ENCODE results near the gene RSPO4.

RSPO4 gene

DNA sequence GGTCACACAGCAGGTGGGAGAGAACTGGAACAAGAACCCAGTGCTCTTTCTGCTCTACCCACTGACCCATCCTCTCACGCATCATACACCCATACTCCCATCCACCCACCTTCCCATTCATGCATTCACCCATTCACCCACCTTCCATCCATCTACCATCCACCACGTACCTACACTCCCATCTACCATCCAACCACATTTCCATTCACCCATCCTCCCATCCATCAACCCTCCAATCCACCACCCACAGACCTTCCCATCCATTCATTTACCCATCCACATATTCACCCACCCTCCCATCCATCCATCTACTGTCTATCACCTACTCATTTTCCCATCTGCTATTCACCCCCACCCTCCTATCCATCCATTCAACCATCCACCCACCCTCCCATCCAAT lies 17.2 kb upstream of the RSPO4 start:
- ChIA-PET CTCF (interaction anchor here (1.5 kb wide), 1 partner anchor 15 kb away, joined by 3 read pairs; no protein-coding TSS in a partner anchor), POLR2A (no interaction called here)
- TF ChIP-seq, protein P1, sequence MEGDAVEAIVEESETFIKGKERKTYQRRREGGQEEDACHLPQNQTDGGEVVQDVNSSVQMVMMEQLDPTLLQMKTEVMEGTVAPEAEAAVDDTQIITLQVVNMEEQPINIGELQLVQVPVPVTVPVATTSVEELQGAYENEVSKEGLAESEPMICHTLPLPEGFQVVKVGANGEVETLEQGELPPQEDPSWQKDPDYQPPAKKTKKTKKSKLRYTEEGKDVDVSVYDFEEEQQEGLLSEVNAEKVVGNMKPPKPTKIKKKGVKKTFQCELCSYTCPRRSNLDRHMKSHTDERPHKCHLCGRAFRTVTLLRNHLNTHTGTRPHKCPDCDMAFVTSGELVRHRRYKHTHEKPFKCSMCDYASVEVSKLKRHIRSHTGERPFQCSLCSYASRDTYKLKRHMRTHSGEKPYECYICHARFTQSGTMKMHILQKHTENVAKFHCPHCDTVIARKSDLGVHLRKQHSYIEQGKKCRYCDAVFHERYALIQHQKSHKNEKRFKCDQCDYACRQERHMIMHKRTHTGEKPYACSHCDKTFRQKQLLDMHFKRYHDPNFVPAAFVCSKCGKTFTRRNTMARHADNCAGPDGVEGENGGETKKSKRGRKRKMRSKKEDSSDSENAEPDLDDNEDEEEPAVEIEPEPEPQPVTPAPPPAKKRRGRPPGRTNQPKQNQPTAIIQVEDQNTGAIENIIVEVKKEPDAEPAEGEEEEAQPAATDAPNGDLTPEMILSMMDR (IDR thresholded peaks at IDR 0.05; ENCODE audit: control extremely low read depth, extremely low read depth, low read depth, missing control alignments), result no peak
- DNase-seq (ENCODE audit: extremely low spot score), result no peak

DNA sequence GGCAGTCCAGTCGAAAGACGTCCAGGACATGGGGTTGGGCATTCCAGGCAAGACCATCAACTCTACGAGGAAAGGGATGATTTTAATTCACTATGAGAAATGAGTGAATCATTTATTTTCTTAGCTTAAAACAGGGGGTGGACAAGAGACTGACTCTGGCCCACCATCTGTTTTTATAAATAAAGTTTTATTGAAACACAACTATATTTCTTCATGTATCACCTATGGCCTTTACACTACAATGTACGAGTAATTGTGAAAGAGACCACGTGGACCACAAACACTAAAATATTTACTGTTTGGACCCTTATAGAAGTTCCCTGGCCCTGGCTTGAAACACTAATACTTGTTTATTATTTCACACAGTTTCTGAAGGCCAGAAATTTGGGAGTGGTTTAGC lies 15.6 kb upstream of the RSPO4 start:
- TF ChIP-seq, protein P1 (IDR thresholded peaks at IDR 0.05; ENCODE audit: control extremely low read depth, extremely low read depth, low read depth, missing control alignments), result no peak
- DNase-seq (ENCODE audit: extremely low spot score), result no peak
- ChIA-PET POLR2A (no interaction called here), CTCF (interaction anchor here (1.0 to 1.5 kb wide), 3 partner anchors 61 to 196 kb away, joined by 3 to 4 read pairs (median 3); no protein-coding TSS in a partner anchor)

DNA sequence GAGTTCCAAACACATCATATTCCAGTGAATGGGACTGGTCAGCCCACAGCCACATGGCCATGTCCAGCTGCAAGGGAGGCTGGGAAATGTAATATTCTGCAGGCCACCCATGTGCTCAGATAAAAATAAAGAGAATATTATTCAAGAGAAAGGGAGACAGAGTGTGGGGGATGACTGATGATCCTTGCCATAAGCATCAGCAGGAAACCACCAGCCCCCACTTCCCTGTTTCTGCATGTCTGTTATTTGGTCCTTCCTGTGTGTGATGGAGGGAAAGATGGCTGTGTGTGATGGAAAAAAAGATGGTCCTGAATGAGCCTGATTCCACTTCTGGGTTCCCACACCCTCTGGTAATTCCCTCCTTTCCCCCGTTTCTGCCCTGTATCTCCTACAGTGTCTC lies 13.1 kb upstream of the RSPO4 start:
- POLR2A ChIA-PET, result no interaction called here
- TF ChIP-seq, protein P1 (IDR thresholded peaks at IDR 0.05; ENCODE audit: control extremely low read depth, extremely low read depth, low read depth, missing control alignments), result no peak
- no peak for DNase-seq (ENCODE audit: extremely low spot score)
- CTCF ChIA-PET, result interaction anchor here (1.0 kb wide), 1 partner anchor 12 kb away, joined by 3 read pairs; no protein-coding TSS in a partner anchor

DNA sequence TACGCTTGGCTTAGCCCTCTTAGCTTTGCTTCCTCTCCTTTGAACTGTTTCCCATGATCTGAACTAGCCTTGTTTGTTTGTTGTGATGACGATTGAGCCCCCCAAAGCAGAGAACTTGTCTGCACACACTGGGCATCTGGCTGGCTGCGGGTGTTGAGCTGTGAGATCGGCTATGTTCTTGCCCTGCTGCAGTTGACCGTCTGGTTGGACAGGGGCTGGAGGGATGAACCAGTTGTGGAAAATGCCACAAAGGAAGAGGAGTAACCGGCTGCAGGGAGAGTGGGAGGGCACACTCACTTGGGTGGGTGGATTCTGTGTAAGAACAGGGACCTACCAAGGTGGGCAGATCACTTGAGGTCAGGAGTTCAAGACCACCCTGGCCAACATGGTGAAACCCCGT lies 12.4 kb upstream of the RSPO4 start:
- TF ChIP-seq, protein P1 (IDR thresholded peaks at IDR 0.05; ENCODE audit: control extremely low read depth, extremely low read depth, low read depth, missing control alignments), result no peak
- CTCF ChIA-PET, result interaction anchor here (1.0 kb wide), 1 partner anchor 13 kb away, joined by 3 read pairs; no protein-coding TSS in a partner anchor
- no peak for DNase-seq (ENCODE audit: extremely low spot score)
- POLR2A ChIA-PET, result no interaction called here

DNA sequence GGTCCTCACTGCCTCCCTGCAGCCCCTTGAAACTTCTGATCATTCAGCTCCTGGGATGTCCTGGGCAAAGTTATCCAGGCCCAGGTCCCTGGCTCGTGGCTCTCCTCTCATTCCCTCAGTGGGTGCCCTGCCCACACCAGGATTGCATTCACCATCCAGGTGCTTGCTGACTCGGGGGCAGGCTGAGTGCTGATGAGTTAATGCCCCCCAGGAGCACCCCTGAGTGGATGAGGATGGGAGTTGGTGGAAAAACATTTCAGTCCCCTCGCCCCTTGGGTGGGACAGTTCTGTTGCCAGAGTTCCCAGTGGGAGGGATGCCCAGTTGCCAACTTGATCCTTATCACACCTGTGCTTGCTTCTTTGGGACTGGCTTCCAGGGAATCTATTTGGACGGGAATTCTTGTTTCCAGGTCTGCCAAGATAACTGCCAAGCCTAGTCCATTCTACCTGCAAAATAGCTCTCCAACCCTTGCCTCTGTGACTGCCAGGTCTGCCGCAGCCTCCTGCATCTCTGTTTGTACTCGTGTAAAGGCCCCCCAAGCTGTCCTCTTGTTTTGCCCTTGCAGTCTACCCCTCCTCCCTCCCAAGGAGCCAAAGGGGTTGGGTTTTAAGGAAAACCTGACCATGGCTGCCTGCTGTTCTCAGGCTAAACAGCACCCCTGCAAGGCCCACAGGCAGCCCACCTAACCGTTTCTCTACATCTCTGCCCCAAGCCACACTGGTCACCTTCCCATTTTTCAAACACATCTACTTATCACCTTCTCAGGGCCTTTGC lies 11.6 kb upstream of the RSPO4 start:
- TF ChIP-seq, protein P1 (IDR thresholded peaks at IDR 0.05; ENCODE audit: control extremely low read depth, extremely low read depth, low read depth, missing control alignments), result no peak
- ChIA-PET POLR2A (no interaction called here), CTCF (no interaction called here)
- no peak for DNase-seq (ENCODE audit: extremely low spot score)

DNA sequence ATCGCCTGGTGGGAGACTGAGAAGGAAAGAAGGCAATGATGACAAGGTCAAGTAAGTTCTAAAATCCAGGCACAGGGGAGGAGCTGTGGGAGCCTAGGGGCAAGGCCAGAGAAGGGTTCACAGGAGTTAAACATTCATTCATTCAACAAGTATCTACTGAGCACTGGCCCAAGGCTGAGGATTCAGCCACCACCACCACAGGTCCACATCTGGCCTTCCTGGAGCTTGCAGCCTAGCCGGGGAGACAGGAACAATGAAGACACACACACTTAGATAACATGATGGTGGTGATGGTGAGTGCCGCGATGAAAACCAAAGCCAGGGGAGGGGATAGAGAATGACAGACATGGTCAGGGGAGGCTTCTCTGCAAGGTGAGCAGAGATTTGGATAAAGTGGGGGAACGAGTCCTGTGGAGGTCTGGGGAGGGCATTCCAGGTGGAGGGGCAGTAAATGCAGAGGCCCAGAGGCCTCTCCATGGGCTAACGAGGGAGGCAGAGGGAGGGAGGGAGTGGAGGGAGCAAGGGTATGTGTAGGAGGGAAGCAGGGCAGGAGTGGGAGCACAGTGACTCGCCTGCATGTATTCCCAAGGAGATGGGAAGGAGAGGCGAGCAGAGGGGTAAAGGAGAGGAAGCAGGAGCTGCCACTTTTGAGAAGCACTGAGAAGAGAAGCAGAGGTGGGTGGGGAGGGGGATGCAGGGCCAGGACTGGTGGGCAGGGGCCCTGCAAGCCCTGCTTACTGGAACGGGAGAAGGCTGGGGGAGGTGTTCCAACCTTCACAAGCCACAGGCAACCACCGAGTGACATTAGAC lies 10.5 kb upstream of the RSPO4 start:
- no peak for DNase-seq (ENCODE audit: extremely low spot score)
- POLR2A ChIA-PET, result no interaction called here
- TF ChIP-seq, protein P1 (IDR thresholded peaks at IDR 0.05; ENCODE audit: control extremely low read depth, extremely low read depth, low read depth, missing control alignments), result no peak
- CTCF ChIA-PET, result no interaction called here
